IPS-20b (cell line): ENCODE results near the gene KLF6.

Experiments used
- H3K27ac ChIP-seq: one replicate; pipeline ENCODE4 v1.5.1; 2013; ENCODE audit warnings: low read length
- H3K27me3 ChIP-seq: 2 replicates; pipeline ENCODE4 v1.6.1; 2013; ENCODE audit warnings: mild to moderate bottlenecking, low read length, inconsistent platforms; ENCODE audit not compliant: insufficient read depth
- H3K36me3 ChIP-seq: 2 replicates; pipeline ENCODE4 v1.6.1; 2013; ENCODE audit warnings: low read depth, mild to moderate bottlenecking, inconsistent platforms, low read length, moderate library complexity; ENCODE audit not compliant: insufficient read depth
- H3K4me1 ChIP-seq: 2 replicates; pipeline ENCODE4 v1.6.1; 2013; ENCODE audit warnings: mild to moderate bottlenecking, control low read depth, inconsistent platforms, low read length, moderate library complexity; ENCODE audit not compliant: insufficient read depth
- H3K4me3 ChIP-seq: 2 replicates; pipeline ENCODE4 v1.5.1; 2013; ENCODE audit warnings: mild to moderate bottlenecking, low read length, inconsistent platforms
- H3K9ac ChIP-seq: 2 replicates; pipeline ENCODE4 v1.6.1; 2013; ENCODE audit warnings: low read depth, mild to moderate bottlenecking, inconsistent platforms, low read length, moderate library complexity
- H3K9me3 ChIP-seq: 2 replicates; pipeline ENCODE4 v1.6.1; 2013; ENCODE audit warnings: mild to moderate bottlenecking, low read depth, low read length, inconsistent platforms; ENCODE audit not compliant: insufficient read depth

Gene KLF6

DNA sequence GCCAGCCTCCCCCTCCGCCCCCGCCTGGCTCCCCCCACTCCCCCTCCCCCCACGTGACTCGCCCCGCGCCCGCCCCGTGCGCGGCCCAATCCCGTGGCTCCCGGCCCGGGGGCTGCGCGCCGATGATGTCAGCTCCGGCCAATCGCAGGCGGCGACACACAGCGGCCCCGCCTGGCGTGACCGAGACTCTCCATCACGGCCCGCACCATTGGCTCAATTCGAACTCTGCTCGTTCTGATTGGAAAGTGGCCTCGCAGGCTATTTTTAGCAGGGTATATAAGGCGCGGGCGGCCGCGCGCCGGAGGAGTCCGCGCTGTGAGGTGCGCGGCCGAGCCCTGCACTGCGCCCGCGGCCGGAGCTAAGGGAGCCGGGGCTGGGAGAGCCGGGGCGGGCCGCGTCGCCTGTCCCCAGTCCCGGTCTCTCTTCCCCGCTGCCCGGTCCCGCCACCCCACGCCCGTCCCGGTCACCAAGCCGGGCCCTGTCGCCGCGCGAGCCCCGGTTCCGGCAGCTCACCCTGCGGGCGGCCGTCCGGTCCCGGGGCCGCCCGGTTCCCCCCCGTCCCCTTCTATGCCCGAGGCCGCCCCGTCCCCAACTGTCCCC is 342 bp upstream of the KLF6 start:
- Histone ChIP-seq H3K9ac (peak overlapping the region; percentile 96), H3K4me3 (peak overlapping the region; percentile 81; the same call in 1 of the 2 replicates), H3K4me1 (peaks cover 23% of the 10 kb centered on the region), H3K9me3 (no peaks in the 10 kb centered on the region), H3K27ac (peak overlapping the region; percentile 74), H3K27me3 (peaks cover 12% of the 10 kb centered on the region; the same call in 1 of the 2 replicates), H3K36me3 (peaks cover 19% of the 10 kb centered on the region)

DNA sequence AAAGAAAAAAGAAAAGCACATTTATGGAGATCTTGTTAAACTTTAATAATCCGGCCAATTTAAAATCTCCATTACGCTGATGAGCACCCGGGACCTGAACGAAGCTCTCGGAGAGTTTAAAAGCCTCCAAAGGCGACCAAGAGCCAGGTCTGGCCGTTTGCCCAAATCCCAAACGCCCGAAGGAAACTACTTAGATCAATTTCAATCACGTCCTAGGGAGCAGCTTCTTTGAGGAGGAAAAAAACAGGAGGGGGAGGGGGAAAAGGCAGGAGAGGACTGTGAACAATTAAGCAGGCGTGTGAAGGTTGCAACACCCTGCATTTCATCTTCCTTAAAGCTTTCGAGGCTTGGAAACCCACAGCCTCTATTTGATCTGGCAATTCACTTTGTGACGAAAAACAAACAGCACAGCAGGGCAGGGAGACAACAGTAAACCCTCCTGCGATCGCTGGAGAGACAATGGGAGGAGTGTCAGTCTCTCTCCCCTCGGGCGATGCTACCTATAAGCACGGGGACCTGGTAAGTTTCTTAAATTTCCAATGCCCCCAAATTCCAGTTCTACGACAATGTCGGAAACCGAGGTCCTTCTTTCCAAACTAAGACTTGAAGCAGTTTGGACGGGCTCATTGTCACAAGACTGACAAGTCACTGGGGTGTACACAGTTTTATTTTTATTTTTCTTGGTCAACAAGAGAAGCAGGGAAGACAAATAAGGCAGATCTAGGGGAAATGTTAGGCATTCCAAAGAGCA is 1.2 kb downstream of the KLF6 start:
- H3K27ac ChIP-seq: no peak overlapping the region
- peaks cover 12% of the 10 kb centered on the region; the same call in 1 of the 2 replicates for H3K27me3 ChIP-seq
- H3K36me3 ChIP-seq: peaks cover 34% of the 10 kb centered on the region
- H3K4me1 ChIP-seq: peaks cover 23% of the 10 kb centered on the region
- no peaks in the 10 kb centered on the region for H3K9me3 ChIP-seq
- H3K4me3 ChIP-seq: peak overlapping the region; percentile 81
- peak overlapping the region; percentile 91 for H3K9ac ChIP-seq

DNA sequence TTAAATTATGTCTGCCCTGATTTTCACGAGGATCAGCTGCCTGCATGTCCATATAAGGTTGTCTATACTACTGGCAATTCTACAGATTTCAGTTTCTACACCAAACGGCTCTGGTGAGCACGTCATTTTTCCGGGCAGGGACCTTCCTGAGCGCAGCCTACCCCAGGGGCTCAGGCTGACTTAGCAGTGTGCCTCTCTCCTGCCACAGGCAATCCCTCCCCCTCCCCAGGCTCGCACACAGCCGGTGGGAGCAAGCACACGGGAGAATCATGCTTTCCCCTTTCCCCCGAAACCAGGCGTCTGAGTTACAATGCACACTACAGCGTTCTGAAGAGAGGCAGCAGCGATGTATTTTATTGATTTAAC is 1.7 kb downstream of the KLF6 start:
- Histone ChIP-seq H3K27me3 (peaks cover 12% of the 10 kb centered on the region; the same call in 1 of the 2 replicates), H3K9me3 (no peaks in the 10 kb centered on the region), H3K9ac (peak overlapping the region; percentile 91), H3K4me3 (peak overlapping the region; percentile 81), H3K4me1 (peaks cover 23% of the 10 kb centered on the region), H3K36me3 (peaks cover 40% of the 10 kb centered on the region), H3K27ac (no peak overlapping the region)

DNA sequence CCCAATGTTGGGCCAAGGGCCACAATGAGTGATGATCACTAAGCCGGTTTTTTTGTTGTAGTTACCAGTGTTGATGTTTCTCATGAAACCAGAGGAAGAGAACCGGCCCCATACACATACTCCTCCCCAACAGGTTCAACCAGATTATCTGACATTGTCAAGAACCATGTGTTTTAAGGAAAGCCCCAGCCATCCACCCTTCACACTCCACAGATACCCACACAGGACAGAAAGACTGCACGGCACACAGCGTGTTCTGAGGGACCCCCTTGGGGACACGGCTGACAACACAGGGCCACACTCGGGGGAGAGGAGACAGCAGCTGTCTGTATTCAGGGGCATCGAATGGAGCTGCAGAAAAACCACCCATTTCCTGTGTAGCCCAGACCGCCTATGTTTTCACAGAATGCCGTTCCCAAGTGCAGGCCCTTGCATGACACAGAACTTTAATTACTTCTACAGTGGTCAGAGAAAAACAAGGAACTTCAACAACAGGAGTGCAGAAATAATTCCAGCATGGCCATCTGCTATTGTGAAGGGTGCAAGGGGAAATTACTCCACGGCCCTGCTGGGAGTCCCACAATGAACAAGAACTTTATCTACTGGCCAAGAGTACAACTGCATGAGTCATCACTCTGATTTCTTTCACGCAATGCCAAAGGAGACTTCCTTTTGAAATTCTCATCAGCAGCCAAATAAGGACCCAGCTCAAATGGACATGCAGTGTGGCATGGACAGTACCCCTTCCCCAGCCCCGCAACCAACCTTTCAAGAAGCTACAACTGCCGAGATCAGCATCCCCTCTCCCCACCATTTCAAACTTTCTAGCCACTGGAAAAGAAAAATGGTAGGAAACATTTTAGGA is 2.3 kb downstream of the KLF6 start:
- Histone ChIP-seq H3K9ac (peak overlapping the region; percentile 91), H3K4me3 (peak overlapping the region; percentile 81), H3K27ac (no peak overlapping the region), H3K36me3 (peaks cover 46% of the 10 kb centered on the region), H3K27me3 (peaks cover 12% of the 10 kb centered on the region; the same call in 1 of the 2 replicates), H3K4me1 (peaks cover 23% of the 10 kb centered on the region), H3K9me3 (no peaks in the 10 kb centered on the region)

DNA sequence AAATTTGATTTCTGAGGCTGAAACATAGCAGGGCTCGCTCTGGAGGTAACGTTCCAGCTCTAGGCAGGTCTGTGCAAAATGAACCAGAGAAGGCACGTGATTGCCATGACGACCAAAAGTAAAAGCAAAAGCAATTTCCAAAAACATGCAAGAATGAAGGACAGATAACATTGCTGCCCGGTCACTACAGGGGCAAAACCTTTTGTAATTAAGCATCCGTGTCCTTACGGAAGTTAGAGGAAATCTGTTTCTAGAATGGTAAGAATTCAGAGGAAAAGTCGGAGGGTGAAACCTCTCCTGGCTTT is 2.9 kb downstream of the KLF6 start:
- Histone ChIP-seq H3K27ac (no peak overlapping the region), H3K9me3 (no peaks in the 10 kb centered on the region), H3K27me3 (peaks cover 11% of the 10 kb centered on the region; the same call in 1 of the 2 replicates), H3K36me3 (peaks cover 51% of the 10 kb centered on the region), H3K9ac (no peak overlapping the region), H3K4me3 (peak overlapping the region; percentile 81), H3K4me1 (peaks cover 20% of the 10 kb centered on the region)

DNA sequence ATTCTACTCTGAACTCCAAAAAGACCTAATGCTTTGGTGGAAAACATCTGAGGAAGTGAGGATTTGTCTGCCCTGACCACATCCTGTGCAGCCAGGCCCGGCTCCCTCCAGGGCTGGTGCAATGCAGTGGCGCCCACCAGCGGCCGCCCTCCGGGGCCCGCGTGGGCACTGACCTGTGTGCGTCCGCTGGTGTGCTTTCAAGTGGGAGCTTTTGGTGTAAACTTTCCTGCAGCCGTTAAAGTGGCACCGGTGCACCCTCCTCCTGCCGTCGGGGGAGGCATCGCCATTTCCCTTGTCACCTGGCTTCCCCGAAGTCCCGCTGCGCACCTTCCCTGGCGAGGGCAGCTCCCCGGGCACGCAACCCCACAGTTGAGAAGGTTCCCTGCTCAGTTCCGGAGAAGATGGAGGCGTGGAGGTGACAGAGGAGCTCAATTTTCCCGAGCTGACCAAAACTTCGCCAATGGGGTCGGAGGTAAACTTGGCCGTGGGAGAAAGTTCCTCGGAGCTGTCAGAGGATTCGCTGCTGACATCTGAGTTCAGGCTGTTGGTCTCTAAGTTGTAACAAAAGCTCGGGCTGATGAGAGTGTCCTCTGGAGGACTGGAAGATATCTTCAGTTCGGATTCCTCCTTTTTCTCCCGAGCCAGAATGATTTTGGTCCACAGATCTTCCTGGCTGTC is 3.4 kb downstream of the KLF6 start:
- no peak overlapping the region for H3K27ac ChIP-seq
- H3K36me3 ChIP-seq: peaks cover 56% of the 10 kb centered on the region
- H3K27me3 ChIP-seq: peaks cover 7% of the 10 kb centered on the region; the same call in 1 of the 2 replicates
- H3K9me3 ChIP-seq: no peaks in the 10 kb centered on the region
- H3K9ac ChIP-seq: no peak overlapping the region
- peaks cover 20% of the 10 kb centered on the region for H3K4me1 ChIP-seq
- peak overlapping the region; percentile 81 for H3K4me3 ChIP-seq

DNA sequence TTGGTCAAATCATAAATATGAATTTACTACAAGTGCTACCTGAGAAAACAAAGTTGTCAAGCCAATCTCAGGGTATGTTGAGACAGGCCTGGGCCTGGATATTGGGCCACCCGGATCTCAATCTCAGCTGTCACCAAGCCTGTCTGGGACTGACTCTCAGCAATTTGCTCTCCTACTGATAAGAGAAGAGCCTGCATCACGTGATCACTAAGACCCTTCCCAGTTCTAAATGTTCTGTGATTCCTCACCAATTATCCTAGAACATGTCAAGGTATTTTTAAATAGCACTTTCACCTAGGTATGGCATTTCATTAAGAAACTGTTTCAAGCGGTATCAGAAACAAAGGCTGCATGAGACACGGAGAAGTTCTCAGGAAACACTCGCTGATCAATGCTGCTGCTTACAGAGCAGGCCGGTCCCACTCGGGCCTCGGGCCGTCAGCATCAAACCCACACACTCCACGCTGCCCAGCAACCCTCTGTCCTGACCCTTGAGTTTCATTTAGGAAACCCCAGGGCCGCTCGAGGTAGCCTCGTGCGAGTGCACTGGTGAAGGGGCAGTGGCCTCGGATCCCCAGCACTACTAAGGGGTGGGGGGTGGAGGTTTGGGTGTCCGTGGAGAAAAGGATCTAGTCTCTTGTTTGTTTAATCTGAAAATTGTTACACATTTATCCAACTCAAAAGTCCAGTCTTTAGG is 4.1 kb downstream of the KLF6 start:
- Histone ChIP-seq H3K9me3 (no peaks in the 10 kb centered on the region), H3K9ac (no peak overlapping the region), H3K4me3 (no peak overlapping the region), H3K4me1 (peaks cover 22% of the 10 kb centered on the region), H3K27me3 (peaks cover 7% of the 10 kb centered on the region; the same call in 1 of the 2 replicates), H3K27ac (no peak overlapping the region), H3K36me3 (peaks cover 57% of the 10 kb centered on the region)

DNA sequence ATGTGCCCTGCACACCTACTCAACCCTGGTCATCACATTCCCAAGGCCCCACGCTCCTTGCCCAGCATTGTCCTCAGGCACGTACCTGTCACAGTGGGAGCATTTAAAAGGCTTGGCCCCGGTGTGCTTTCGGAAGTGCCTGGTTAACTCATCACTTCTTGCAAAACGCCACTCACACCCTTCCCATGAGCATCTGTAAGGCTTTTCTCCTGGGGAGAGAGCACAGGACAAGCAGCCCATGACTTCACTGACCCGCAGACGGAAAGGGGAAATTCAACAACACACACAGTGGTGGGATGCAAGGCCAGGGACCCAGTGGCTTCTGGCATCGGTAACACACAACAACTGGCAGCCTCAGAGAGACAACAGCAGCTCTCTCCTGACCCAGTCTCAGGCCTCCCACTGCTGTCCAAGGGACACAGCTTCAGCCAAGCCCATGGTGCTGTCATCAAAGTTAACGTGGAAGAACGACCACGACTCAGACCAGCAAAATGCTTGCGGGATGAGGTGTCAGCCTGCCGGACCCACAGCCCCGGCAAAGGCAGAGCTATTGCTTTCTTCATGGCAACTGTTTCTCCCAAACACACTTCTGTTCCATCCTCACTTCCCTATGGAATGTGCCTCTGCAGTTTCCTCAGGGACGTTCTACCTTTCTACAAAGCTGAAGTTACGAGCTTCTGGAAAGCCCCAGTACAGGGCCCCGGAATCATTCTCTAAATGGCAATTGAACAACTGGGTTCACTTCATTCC is 4.8 kb downstream of the KLF6 start:
- Histone ChIP-seq H3K4me3 (no peak overlapping the region), H3K27ac (no peak overlapping the region), H3K36me3 (peaks cover 64% of the 10 kb centered on the region), H3K9me3 (no peaks in the 10 kb centered on the region), H3K27me3 (peaks cover 7% of the 10 kb centered on the region; the same call in 1 of the 2 replicates), H3K4me1 (peaks cover 29% of the 10 kb centered on the region), H3K9ac (no peak overlapping the region)

DNA sequence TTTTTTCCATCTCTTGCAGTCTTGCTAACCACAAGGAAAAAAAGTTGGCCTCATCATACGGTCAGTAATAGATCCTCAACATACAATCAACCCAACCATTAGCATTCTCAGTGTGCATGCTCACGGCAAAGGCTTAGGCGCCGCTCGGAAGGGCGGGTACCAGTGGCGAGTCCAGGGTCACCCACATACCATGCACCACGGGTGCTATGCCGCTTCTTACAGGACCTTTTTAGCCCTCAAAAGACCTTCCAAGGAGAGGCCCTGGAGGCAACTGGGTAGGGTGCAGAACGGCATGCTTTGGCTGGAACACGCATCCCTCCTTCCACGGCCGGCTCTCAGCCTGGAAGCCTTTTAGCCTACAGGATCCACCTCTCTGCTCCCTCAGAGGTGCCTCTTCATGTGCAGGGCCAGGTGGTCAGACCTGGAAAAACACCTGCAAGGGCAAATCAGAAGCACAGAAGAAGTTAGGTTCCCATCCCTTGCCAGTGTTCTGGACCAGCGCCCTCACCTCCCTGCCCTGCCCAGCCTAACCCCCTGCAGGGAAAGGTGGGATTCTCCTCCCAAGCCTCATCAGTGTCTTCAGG is 5.8 kb downstream of the KLF6 start:
- Histone ChIP-seq H3K27ac (no peak overlapping the region), H3K36me3 (peaks cover 64% of the 10 kb centered on the region), H3K4me1 (peaks cover 29% of the 10 kb centered on the region)

DNA sequence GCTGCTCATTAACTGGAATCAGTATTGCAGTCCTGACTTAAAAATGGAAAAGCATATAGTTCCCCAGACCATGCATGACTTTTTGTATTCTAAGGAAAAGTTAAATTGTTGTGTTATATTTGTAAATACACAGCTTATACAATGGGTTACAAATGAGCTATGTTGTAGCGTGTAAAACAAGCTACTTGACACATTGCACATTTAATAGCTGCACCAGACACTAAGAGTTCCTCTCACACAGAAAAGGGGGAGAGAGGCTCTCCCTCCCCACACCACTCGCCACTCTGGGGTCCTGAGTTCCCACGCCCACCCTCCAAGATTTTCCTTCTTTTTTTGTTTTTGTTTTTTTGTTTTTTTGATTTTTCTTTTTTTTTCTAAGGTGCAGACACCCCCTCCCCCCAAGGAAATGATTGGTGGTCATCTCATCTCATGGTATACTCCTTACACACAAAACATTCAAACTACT is 6.3 kb downstream of the KLF6 start:
- Histone ChIP-seq H3K27me3 (peaks cover 7% of the 10 kb centered on the region; the same call in 1 of the 2 replicates), H3K36me3 (peaks cover 64% of the 10 kb centered on the region), H3K9ac (no peak overlapping the region), H3K9me3 (no peaks in the 10 kb centered on the region), H3K4me1 (peaks cover 29% of the 10 kb centered on the region), H3K4me3 (no peak overlapping the region), H3K27ac (no peak overlapping the region)

More for the DNA sequence above, 5.8 kb downstream of the KLF6 start:
- H3K9me3 ChIP-seq: no peaks in the 10 kb centered on the region
- H3K4me3 ChIP-seq: no peak overlapping the region
- no peak overlapping the region for H3K9ac ChIP-seq
- peaks cover 7% of the 10 kb centered on the region; the same call in 1 of the 2 replicates for H3K27me3 ChIP-seq
